ENCODE data around the gene CAPZA1.
A peak's percentile ranks its signal among the peaks of the same experiment; 100 is the strongest.

CAPZA1 gene

DNA sequence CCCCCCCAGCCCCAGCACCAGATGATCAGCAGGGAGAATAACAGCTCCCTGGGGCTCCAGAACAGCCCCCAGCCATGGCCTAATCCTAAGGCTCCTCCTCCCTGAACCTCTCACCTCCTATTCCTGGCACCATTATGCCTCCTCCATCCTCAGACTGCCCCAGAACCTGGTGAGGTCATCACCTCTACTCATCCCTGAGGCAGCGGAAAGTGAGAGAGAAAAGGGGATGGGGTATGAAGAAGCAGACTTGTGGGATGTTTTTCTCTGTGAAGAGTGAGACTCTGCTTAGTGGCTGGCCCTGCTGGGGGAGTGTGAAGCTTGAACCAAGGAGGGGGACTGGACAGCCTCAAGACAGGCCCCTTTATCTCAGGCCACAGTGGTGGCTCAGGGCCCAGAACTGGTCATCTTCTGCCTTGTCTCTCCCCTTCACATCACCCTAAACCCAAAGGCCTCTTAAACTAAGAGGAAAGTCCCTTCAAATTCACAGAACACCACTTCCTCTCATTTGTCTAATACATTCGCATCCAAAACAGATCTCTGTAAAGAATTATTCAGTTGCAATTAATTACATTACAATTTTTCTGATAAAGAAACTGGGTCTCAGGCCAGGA lies 97.7 kb downstream of the CAPZA1 start:
- DNase-seq, result no peak

DNA sequence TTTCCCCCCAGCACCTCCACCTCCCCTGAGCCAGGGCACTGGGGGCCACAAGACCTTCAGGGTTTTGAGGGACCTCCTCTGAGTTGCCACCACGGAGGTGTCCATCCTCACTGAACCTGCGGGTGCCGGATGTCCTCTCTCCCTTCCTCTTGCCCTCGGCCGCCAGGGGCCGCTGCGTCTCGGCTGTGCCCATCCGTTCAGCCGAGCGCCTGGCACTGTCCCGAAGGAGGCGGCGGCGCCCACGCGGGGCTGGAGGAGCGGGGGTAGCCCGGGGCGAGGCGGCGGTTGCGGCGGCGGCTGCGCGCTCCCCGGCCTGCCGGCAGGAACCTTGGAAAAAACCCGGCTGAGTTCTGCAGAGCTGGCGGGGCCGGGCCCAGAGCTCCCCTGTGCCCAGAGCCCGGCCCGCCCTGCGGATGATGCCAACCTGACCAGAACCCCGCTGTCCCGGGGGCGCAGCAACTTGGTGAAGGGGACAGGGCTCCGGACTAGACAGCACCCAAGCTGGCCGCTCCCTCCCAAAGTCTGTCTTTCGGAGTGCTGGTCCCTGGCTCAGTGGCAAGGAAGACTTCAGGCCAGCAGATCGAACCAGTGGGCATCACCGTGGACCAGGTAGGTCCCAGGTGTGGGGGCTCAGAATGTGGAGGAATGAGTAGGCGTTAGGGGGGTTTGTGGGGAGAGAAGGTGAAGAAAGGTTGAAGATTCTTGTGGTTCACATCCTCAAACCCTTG lies 99.2 kb downstream of the CAPZA1 start:
- DNase-seq, result peak; percentile 33

DNA sequence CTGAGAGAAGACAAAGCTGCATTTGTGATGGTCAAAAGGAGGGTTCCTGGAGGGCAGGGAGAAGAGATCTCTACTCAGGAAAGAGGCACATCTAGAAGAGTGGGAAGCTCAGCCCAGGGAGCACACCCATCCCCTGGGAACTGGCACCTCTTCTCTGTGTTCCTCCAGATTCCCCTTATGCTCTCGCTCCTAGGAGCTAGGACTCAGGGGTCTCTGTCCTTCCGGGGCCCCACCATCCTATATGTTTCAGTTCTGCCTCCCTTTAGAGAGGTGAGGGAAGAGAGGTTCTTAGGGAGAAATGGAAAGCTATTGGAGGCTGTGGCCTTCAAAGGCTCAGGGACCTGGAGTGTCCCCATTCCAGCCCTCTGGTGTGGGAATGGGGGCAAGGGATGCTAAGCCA lies 100.1 kb downstream of the CAPZA1 start:
- DNase-seq, result no peak

DNA sequence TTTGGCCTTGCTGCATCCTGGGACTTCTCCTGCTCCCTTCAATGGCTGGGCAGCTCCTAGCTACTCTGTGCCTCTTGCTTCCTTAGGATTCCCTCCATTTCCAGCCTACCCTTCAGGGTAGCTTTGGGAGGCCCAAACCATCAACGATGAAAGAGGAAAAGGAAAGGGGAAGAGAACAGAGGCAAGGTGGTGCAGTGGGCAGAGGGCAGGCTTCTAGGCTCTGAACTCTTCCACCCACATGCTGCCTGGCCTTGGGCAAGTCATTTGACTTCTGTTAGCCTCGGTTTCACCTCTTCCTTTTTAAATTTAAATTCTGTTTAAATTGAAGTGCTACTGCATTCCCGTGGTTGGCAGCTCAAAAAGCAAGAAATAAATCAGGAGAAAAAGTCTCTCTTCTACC lies 101.2 kb downstream of the CAPZA1 start:
- no peak for DNase-seq

Measured in NCI-H446 treated with DMSO at 0.1 percent for 48 hours (cell line).